Thyroid gland (tissue), 4 donors: ENCODE measurements around the gene GALNT9. TPM values are rescaled to one million over a fixed set of nuclear protein-coding genes. Genes with fewer than 3 reads are reported as not detected.

ENCODE experiments used
- DNase-seq, 2 donors: peaks; one replicate each; pipeline ENCODE4 v3.0.0-alpha.2; 2019
- H3K27ac ChIP-seq, 3 donors: fragments of 200-600 bp; sonication (generic); 1 replicate in 2 of 3; 2 replicates in 1 of 3; pipeline ENCODE4 v1.5.1; 2016 to 2019; ENCODE audit warnings: mild to moderate bottlenecking in 1 of 3, moderate library complexity in 1 of 3
- H3K27me3 ChIP-seq: fragments of 200-600 bp; sonication (generic); one replicate; pipeline ENCODE4 v1.5.1; 2019
- H3K36me3 ChIP-seq, 2 donors: fragments of 200-600 bp; sonication (generic); one replicate each; pipeline ENCODE4 v1.5.1; 2016 to 2019
- H3K4me1 ChIP-seq, 2 donors: fragments of 200-600 bp; sonication (generic); one replicate each; pipeline ENCODE4 v1.5.1; 2017 to 2019
- H3K4me3 ChIP-seq, 3 donors: fragments of 200-600 bp; sonication (generic); replicated peaks in 1 of 3; 1 replicate in 2 of 3; 2 replicates in 1 of 3; pipeline ENCODE4 v1.5.1; 2016; ENCODE audit warnings: mild to moderate bottlenecking in 1 of 3
- H3K9me3 ChIP-seq: fragments of 200-600 bp; sonication (generic); one replicate; pipeline ENCODE4 v1.5.1; 2017
- POLR2A ChIP-seq, 2 donors: fragments of 450-650 bp; IDR thresholded peaks; one replicate each; pipeline ENCODE4 v1.6.1; 2017; ENCODE audit warnings: antibody characterized with exemption in 2 of 2, mild to moderate bottlenecking in 2 of 2, moderate library complexity in 1 of 2
- WGBS, 2 donors: methylation state at CpG; one replicate each; pipeline ENCODE4 v1.1.5; 2017; 5-methylcytosine and 5-hydroxymethylcytosine counted together
- intact Hi-C: fragments of 100-400 bp; cut with DNase I; formaldehyde crosslinking; loops from one replicate; pipeline ENCODE4 v1.15.1; 2023
- total RNA-seq, 4 donors: library from RNA; depleted of rRNA; stranded (reverse); fragments of >200 nt; gene quantifications; one replicate each; pipeline ENCODE4 v1.2.3, GENCODE V29; 2016
- TF ChIP-seq, protein P1 (sequence below), 6 experiments: fragments of 200-600 bp in 3 of 6; fragments of 450-650 bp in 3 of 6; sonication (generic) in 3 of 6; IDR thresholded peaks; one replicate each; pipeline ENCODE4 v1.5.1; 2016 to 2019; ENCODE audit warnings: antibody characterized with exemption in 6 of 6, mild to moderate bottlenecking in 2 of 6, inconsistent platforms in 1 of 6, moderate library complexity in 1 of 6

Gene GALNT9
- total RNA-seq, 4 donors from 2014 or later: 2.2 to 29.2 (median 15.9) TPM

DNA sequence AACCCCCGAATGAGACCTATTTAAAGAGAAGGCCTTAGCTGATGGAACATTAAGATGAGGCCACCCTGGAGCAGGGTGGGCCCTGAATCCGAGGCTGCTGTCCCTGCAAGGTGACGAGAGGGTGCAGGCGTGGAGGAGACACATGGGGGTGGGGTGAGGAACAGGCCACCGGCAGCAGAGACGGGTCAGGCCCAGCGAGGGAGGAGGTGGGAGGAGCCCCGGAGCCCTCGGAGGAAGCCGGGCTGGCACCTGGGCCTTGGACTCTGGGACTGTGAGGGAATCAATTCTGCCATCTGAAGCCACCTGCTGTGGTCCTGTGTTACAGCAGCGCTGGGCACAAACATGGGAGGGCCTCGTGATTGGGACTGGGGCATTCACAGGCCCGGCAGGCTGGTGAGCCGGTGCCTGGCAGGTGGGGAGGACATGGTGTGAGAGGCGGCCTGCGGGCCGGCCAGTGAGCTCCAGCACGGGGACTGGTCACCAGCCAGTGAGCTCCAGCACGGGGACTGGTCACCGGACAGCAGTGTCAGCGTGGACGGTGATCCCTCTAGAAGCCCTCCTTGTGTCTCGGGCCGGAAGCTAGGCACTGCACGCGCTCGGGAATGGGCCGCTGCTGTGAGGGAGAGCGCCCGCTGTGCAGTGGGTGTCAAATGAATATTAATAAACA lies 138.4 kb downstream of the GALNT9 start:
- H3K36me3 ChIP-seq: no peaks in the 10 kb centered on the region
- DNase-seq: no peak
- 90 to 91% methylated on average over 30 of the region's 30 CpGs for WGBS, 2 donors

DNA sequence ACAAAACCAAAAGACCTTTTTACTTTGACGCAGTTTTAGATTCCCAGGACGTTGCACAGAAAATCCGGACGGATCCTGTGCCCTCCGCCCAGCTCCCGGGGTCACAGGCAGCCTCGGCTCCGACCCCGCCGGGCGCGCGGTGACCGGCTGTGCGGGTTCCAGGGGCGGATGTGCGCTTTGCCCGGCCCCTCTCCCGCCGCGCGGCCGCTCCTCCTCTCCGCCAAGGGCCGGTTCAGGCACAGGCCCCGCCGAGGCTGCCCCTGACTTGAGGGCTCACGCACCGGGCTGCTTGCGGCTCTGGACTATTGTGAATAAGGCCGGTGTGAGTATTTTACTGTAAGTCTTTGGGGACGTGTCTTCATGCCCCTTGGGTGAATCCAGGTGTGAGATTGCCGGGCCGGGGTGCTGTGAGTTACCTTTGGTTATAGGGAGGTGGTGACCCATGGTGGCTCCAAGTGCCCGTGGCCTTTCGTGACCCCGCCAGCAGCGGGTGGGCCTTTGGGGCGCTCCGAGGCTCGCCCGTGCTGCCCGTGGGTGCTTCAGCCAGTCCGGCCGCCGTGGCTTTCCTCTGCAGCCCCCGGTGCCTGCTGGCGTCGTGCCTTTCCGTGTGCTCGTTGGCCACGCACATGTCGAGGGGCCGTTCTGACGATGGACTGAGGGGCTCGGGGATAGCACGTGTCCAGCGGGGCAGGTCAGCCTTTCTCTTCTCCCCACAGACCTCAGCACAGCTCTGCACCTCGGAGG lies 139.2 kb downstream of the GALNT9 start:
- Histone ChIP-seq H3K4me1 (peaks cover 15 to 22% of the 10 kb centered on the region in 2 donors), H3K36me3 (no peaks in the 10 kb centered on the region), H3K27ac (peak overlapping the region; percentile 9 to 11 (median 11)), H3K4me3 (peak overlapping the region; percentile 18 to 32 (median 20)), H3K9me3 (no peaks in the 10 kb centered on the region), H3K27me3 (no peaks in the 10 kb centered on the region)
- 22 to 72% methylated on average over 31 of the region's 59 CpGs for WGBS, 2 donors
- TF ChIP-seq, protein P1, sequence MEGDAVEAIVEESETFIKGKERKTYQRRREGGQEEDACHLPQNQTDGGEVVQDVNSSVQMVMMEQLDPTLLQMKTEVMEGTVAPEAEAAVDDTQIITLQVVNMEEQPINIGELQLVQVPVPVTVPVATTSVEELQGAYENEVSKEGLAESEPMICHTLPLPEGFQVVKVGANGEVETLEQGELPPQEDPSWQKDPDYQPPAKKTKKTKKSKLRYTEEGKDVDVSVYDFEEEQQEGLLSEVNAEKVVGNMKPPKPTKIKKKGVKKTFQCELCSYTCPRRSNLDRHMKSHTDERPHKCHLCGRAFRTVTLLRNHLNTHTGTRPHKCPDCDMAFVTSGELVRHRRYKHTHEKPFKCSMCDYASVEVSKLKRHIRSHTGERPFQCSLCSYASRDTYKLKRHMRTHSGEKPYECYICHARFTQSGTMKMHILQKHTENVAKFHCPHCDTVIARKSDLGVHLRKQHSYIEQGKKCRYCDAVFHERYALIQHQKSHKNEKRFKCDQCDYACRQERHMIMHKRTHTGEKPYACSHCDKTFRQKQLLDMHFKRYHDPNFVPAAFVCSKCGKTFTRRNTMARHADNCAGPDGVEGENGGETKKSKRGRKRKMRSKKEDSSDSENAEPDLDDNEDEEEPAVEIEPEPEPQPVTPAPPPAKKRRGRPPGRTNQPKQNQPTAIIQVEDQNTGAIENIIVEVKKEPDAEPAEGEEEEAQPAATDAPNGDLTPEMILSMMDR (IDR thresholded peaks at IDR 0.05): no peak
- TF ChIP-seq POLR2A (IDR thresholded peaks at IDR 0.05): no peak
- peak in 1 of 2 donors; percentile 26 for DNase-seq
- intact Hi-C loops: no loop called here

More for the DNA sequence above, 138.4 kb downstream of the GALNT9 start:
- Histone ChIP-seq H3K27me3 (no peaks in the 10 kb centered on the region), H3K4me3 (no peak overlapping the region), H3K27ac (no peak overlapping the region), H3K4me1 (peaks cover 15 to 23% of the 10 kb centered on the region in 2 donors), H3K9me3 (no peaks in the 10 kb centered on the region)
- TF ChIP-seq, protein P1 (IDR thresholded peaks at IDR 0.05): no peak
- no peak for TF ChIP-seq POLR2A (IDR thresholded peaks at IDR 0.05)
- intact Hi-C loops: no loop called here

DNA sequence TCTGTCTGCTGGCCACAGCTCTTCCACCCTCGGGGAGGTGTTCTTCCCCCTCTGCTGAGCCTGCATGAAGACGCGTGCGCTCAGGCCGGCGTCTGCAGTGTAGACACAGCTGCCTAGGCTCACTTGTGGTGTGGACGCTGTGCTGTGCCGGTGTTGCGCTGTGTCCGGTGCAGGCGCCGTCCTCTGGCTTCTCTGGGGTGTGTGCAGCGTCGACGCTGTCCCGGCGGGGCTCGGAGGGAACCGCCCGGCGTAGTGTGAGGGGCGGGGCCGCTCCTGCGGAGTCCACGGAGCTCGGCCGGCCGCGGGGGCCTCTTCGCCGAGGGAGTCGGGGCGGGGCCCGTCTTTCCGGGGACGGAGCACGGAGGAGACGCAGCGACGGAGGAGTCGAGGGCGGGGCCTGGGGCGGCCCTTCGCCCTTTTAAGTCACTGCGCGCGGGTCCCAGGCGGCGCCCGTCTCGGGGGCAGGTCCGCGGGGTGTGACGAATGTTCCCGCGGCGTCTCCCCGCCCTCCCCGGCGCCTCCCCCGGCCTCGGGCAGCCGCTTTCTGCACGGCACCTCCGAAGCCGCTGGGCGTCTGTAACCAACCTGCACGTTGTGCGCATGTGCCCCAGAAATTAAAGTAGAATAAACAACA lies 139.9 kb downstream of the GALNT9 start:
- H3K27ac ChIP-seq: peak overlapping the region in 2 of 3 donors; percentile 45 to 52
- intact Hi-C loops: no loop called here
- WGBS, 2 donors: 0% methylated on average over 13 of the region's 69 CpGs; no CpG with 5 or more reads in 1 of the 2 donors
- peaks cover 15 to 18% of the 10 kb centered on the region in 2 donors for H3K4me1 ChIP-seq
- DNase-seq: peak; percentile 91 to 92
- peak overlapping the region; percentile 18 to 32 (median 20) for H3K4me3 ChIP-seq
- H3K27me3 ChIP-seq: no peaks in the 10 kb centered on the region
- no peaks in the 10 kb centered on the region for H3K36me3 ChIP-seq
- peak in 1 of 2 donors; percentile 71 for TF ChIP-seq POLR2A (IDR thresholded peaks at IDR 0.05)
- TF ChIP-seq, protein P1 (IDR thresholded peaks at IDR 0.05): peak in 1 of 6 experiments; percentile 20
- no peaks in the 10 kb centered on the region for H3K9me3 ChIP-seq

GRCh38 chr12:132188916-132189325 lies 140.5 kb downstream of the GALNT9 start:
- no peaks in the 10 kb centered on the region for H3K36me3 ChIP-seq
- intact Hi-C loops: no loop called here
- H3K27me3 ChIP-seq: no peaks in the 10 kb centered on the region
- H3K9me3 ChIP-seq: no peaks in the 10 kb centered on the region
- H3K27ac ChIP-seq: peak overlapping the region in 2 of 3 donors; percentile 45 to 52
- TF ChIP-seq, protein P1 (IDR thresholded peaks at IDR 0.05): no peak
- TF ChIP-seq POLR2A (IDR thresholded peaks at IDR 0.05): no peak
- H3K4me1 ChIP-seq: peaks cover 15 to 18% of the 10 kb centered on the region in 2 donors
- H3K4me3 ChIP-seq: peak overlapping the region in 2 of 3 donors; percentile 20 to 32
- DNase-seq: no peak
- WGBS, 2 donors: 18 to 19% methylated on average over 16 to 20 of the region's 20 CpGs
